ENCODE results near the gene SLC5A2.

Gene SLC5A2

GRCh38 chr16:31487720-31488467 is 5.0 kb downstream of the SLC5A2 start:
- peak; percentile 34 for DNase-seq (ENCODE audit: low read depth)
- H3K4me3 ChIP-seq (ENCODE audit: low read depth, low read length), result peak overlapping the region; percentile 56
- no peak for TF ChIP-seq CTCF (conservative IDR thresholded peaks at IDR 0.05; ENCODE audit: low read depth, low read length)

- peak overlapping the region; percentile 56 for H3K4me3 ChIP-seq (ENCODE audit: low read depth, low read length)
- DNase-seq (ENCODE audit: low read depth), result peak; percentile 28
- TF ChIP-seq CTCF (conservative IDR thresholded peaks at IDR 0.05; ENCODE audit: low read depth, low read length), result peak; percentile 7
Measured at GRCh38 chr16:31488468-31489297, 5.8 kb downstream of the SLC5A2 start.

- no peak for TF ChIP-seq CTCF (conservative IDR thresholded peaks at IDR 0.05; ENCODE audit: low read depth, low read length)
- H3K4me3 ChIP-seq (ENCODE audit: low read depth, low read length), result no peak overlapping the region
- DNase-seq (ENCODE audit: low read depth), result no peak
Measured at GRCh38 chr16:31489298-31489564, 6.3 kb downstream of the SLC5A2 start.

DNA sequence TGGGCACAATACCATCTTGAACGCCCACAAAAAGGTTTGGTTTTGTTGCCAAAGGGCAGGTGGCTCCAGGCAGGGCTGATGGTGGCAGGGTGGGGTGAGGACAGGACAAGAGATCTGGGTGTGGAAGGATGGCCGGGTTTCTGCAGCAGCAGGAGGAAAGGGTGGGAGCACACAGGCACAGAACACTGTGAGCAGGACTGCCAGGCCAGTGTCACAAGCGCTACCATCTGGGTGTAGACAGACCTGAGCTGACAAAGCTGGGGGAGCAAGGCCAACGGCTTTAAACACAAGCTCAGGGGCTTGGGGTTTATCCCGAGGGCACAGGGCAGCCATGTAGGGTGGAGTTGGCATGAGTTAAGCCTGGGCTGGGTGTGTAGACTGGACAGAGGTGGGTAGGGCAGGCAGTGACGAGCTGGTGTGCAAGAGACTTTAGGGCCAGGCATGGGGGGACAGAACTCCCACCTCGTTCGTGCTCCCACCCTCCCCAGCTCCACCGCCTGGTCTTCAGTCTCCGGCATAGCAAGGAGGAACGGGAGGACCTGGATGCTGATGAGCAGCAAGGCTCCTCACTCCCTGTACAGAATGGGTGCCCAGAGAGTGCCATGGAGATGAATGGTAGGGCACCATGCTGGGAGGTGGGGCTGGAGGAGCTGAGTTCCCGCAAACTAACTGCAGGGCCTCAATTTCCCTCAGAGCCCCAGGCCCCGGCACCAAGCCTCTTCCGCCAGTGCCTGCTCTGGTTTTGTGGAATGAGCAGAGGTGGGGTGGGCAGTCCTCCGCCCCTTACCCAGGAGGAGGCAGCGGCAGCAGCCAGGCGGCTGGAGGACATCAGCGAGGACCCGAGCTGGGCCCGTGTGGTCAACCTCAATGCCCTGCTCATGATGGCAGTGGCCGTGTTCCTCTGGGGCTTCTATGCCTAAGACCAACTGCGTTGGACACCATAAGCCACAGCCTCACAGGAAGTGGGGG is 7.0 kb downstream of the SLC5A2 start:
- TF ChIP-seq CTCF (conservative IDR thresholded peaks at IDR 0.05; ENCODE audit: low read depth, low read length), result no peak
- H3K4me3 ChIP-seq (ENCODE audit: low read depth, low read length), result no peak overlapping the region
- no peak for DNase-seq (ENCODE audit: low read depth)

- no peak for DNase-seq (ENCODE audit: low read depth)
- no peak overlapping the region for H3K4me3 ChIP-seq (ENCODE audit: low read depth, low read length)
- no peak for TF ChIP-seq CTCF (conservative IDR thresholded peaks at IDR 0.05; ENCODE audit: low read depth, low read length)
Measured at GRCh38 chr16:31491778-31492418, 9.0 kb downstream of the SLC5A2 start.

GRCh38 chr16:31493506-31494125 is 10.7 kb downstream of the SLC5A2 start:
- no peak for DNase-seq (ENCODE audit: low read depth)
- TF ChIP-seq CTCF (conservative IDR thresholded peaks at IDR 0.05; ENCODE audit: low read depth, low read length), result no peak
- no peak overlapping the region for H3K4me3 ChIP-seq (ENCODE audit: low read depth, low read length)

Measured in choroid plexus epithelial cell (primary cell).